Activated CD4-positive, alpha-beta T cell treated with anti-CD3 and anti-CD28 coated beads, Interleukin-2, amount 50 U/mL, for 48 hours (primary cell): ENCODE data around the gene PIERCE2.
"Not testable (repeated sequence)": the region's sequence is repeated elsewhere in the genome, so short reads cannot be mapped to it uniquely, and the experiment has no call there.

Experiments
- DNase-seq, 2 experiments: peaks; one replicate each; pipeline ENCODE4 v3.0.0-alpha.2; 2020

PIERCE2 gene

GRCh38 chr15:55434989-55435825, 26.9 kb downstream of the PIERCE2 start:
- DNase-seq, result no peak

GRCh38 chr15:55443141-55443540, 34.8 kb downstream of the PIERCE2 start:
- not testable (repeated sequence) for DNase-seq

GRCh38 chr15:55445936-55446335, 37.6 kb downstream of the PIERCE2 start:
- DNase-seq, result not testable (repeated sequence)

GRCh38 chr15:55446379-55447029, 38.2 kb downstream of the PIERCE2 start:
- not testable (repeated sequence) for DNase-seq

- DNase-seq, result not testable (repeated sequence)
These were observed 38.7 kb downstream of the PIERCE2 start for GRCh38 chr15:55447030-55447394.

- no peak for DNase-seq
These were observed 49.2 kb downstream of the PIERCE2 start for GRCh38 chr15:55457401-55458022.

GRCh38 chr15:55461447-55461846, 53.2 kb downstream of the PIERCE2 start:
- no peak for DNase-seq

- no peak for DNase-seq
These were observed 60.0 kb downstream of the PIERCE2 start for GRCh38 chr15:55468321-55468720.
